ENCODE results near the gene VCP. TPM values are rescaled to one million over a fixed set of nuclear protein-coding genes. Genes with fewer than 3 reads are reported as not detected.

Gene VCP
- total and polyA plus RNA-seq, 9 of the 15 experiments (the other 6 are each of a cell fraction or from before 2014, with no cell fraction given), result 7.1 to 257 (median 199) TPM

GRCh38 chr9:35102769-35103659, 30.6 kb upstream of the VCP start, which contains the start of gene STOML2 (continued):
- TF ChIP-seq, protein P1, sequence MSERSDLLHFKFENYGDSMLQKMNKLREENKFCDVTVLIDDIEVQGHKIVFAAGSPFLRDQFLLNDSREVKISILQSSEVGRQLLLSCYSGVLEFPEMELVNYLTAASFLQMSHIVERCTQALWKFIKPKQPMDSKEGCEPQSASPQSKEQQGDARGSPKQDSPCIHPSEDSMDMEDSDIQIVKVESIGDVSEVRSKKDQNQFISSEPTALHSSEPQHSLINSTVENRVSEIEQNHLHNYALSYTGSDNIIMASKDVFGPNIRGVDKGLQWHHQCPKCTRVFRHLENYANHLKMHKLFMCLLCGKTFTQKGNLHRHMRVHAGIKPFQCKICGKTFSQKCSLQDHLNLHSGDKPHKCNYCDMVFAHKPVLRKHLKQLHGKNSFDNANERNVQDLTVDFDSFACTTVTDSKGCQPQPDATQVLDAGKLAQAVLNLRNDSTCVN (CRISPR knock-in tag; IDR thresholded peaks at IDR 0.05), result no peak
- TF ChIP-seq, protein P2, sequence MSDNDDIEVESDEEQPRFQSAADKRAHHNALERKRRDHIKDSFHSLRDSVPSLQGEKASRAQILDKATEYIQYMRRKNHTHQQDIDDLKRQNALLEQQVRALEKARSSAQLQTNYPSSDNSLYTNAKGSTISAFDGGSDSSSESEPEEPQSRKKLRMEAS (CRISPR knock-in tag; IDR thresholded peaks at IDR 0.05), result peak; percentile 51; the same call in 1 of the 2 replicates
- TF ChIP-seq, protein P3, sequence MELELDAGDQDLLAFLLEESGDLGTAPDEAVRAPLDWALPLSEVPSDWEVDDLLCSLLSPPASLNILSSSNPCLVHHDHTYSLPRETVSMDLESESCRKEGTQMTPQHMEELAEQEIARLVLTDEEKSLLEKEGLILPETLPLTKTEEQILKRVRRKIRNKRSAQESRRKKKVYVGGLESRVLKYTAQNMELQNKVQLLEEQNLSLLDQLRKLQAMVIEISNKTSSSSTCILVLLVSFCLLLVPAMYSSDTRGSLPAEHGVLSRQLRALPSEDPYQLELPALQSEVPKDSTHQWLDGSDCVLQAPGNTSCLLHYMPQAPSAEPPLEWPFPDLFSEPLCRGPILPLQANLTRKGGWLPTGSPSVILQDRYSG (tag; conservative IDR thresholded peaks at IDR 0.05; ENCODE audit: low read depth), result no peak
- TF ChIP-seq CHD2 (IDR thresholded peaks at IDR 0.05; ENCODE audit: low read depth, low read length) (no peak), ZEB2 (IDR thresholded peaks at IDR 0.05) (peak; percentile 92), GABPB2 (CRISPR knock-in tag; conservative IDR thresholded peaks at IDR 0.05) (no peak), ZNF589 (CRISPR knock-in tag; IDR thresholded peaks at IDR 0.05; ENCODE audit: low read depth) (no peak), SREBF2 (CRISPR knock-in tag; IDR thresholded peaks at IDR 0.05) (no peak), ESRRB (CRISPR knock-in tag; IDR thresholded peaks at IDR 0.05; ENCODE audit: borderline replicate concordance) (no peak), TRIM24 (IDR thresholded peaks at IDR 0.05) (peak in 1 of 2 experiments; percentile 98; a peak in 2 of 4 replicates), ZNF12 (CRISPR knock-in tag; IDR thresholded peaks at IDR 0.05) (no peak), ZBTB12 (CRISPR knock-in tag; IDR thresholded peaks at IDR 0.05) (no peak), MEF2D (tag; conservative IDR thresholded peaks at IDR 0.05; ENCODE audit: low read depth) (no peak; the same call in 1 of the 2 replicates), NBN (IDR thresholded peaks at IDR 0.05; ENCODE audit: low read depth) (peak; percentile 43; the same call in 1 of the 2 replicates), SETDB1 (IDR thresholded peaks at IDR 0.05; ENCODE audit: low read length) (no peak), ZNF785 (CRISPR knock-in tag; IDR thresholded peaks at IDR 0.05) (no peak), SMARCA5 (IDR thresholded peaks at IDR 0.05) (no peak), ATF6 (CRISPR knock-in tag; IDR thresholded peaks at IDR 0.05) (0 out of 2 replicates have a peak, but pooled peaks have one; percentile 33)
- TF ChIP-seq, protein P4, sequence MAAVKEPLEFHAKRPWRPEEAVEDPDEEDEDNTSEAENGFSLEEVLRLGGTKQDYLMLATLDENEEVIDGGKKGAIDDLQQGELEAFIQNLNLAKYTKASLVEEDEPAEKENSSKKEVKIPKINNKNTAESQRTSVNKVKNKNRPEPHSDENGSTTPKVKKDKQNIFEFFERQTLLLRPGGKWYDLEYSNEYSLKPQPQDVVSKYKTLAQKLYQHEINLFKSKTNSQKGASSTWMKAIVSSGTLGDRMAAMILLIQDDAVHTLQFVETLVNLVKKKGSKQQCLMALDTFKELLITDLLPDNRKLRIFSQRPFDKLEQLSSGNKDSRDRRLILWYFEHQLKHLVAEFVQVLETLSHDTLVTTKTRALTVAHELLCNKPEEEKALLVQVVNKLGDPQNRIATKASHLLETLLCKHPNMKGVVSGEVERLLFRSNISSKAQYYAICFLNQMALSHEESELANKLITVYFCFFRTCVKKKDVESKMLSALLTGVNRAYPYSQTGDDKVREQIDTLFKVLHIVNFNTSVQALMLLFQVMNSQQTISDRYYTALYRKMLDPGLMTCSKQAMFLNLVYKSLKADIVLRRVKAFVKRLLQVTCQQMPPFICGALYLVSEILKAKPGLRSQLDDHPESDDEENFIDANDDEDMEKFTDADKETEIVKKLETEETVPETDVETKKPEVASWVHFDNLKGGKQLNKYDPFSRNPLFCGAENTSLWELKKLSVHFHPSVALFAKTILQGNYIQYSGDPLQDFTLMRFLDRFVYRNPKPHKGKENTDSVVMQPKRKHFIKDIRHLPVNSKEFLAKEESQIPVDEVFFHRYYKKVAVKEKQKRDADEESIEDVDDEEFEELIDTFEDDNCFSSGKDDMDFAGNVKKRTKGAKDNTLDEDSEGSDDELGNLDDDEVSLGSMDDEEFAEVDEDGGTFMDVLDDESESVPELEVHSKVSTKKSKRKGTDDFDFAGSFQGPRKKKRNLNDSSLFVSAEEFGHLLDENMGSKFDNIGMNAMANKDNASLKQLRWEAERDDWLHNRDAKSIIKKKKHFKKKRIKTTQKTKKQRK (IDR thresholded peaks at IDR 0.05; ENCODE audit: borderline replicate concordance, low read depth, low read length), result no peak

All from K562 (cell line).